ENCODE data around the gene CACNA2D3. TPM values are rescaled to one million over a fixed set of nuclear protein-coding genes. Genes with fewer than 3 reads are reported as not detected.

The CACNA2D3 gene
- total and polyA plus RNA-seq, 12 donors, result 0.26 to 13.7 (median 2.8) TPM; not detected in 1

GRCh38 chr3:54801977-54802376, 679.6 kb downstream of the CACNA2D3 start:
- H3K27me3 ChIP-seq, result no peaks in the 10 kb centered on the region
- no peak overlapping the region for H3K27ac ChIP-seq
- TF ChIP-seq POLR2A (IDR thresholded peaks at IDR 0.05), result no peak
- no peak for TF ChIP-seq CTCF (IDR thresholded peaks at IDR 0.05)
- H3K9me3 ChIP-seq (replicated peaks in 1 of 3), result no peaks in the 10 kb centered on the region
- H3K4me1 ChIP-seq (replicated peaks in 1 of 2), result no peaks in the 10 kb centered on the region
- H3K4me3 ChIP-seq, result no peak overlapping the region
- H3K36me3 ChIP-seq (replicated peaks in 1 of 2), result no peaks in the 10 kb centered on the region
- no peak for DNase-seq
- intact Hi-C loops (cut with DNase I), result no loop called here

GRCh38 chr3:54810401-54810800, 688.0 kb downstream of the CACNA2D3 start:
- H3K4me1 ChIP-seq (replicated peaks in 1 of 2), result no peaks in the 10 kb centered on the region
- no peaks in the 10 kb centered on the region for H3K36me3 ChIP-seq (replicated peaks in 1 of 2)
- H3K27ac ChIP-seq, result no peak overlapping the region
- H3K27me3 ChIP-seq, result no peaks in the 10 kb centered on the region
- intact Hi-C loops (cut with DNase I), result no loop called here
- 74 to 88% (median 77%) methylated on average over 3 of the region's 3 CpGs for WGBS, 4 donors
- TF ChIP-seq CTCF (IDR thresholded peaks at IDR 0.05), result no peak
- TF ChIP-seq POLR2A (IDR thresholded peaks at IDR 0.05), result no peak
- H3K4me3 ChIP-seq, result no peak overlapping the region
- no peak for DNase-seq
- no peaks in the 10 kb centered on the region for H3K9me3 ChIP-seq (replicated peaks in 1 of 3)

DNA sequence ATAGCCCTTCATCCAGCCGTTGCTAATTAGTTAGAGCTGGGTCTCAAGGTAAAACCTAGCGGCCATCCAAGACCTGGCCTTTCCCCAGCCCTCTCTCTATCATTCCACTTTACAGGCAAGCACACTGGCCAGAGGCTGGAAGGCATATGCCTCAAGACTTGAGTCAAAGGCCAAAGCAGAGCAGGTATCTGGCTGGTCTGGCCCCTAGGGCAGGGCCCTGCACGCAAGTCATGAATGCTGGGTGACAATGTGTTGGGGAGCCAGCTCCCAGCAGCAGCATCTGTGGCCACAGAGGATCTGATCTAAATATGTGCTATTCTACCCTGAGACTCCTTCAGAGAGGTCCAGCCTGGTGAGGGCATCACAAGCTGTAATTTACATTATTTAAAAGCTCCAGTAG, 691.9 kb downstream of the CACNA2D3 start:
- Histone ChIP-seq H3K9me3 (replicated peaks in 1 of 3) (no peaks in the 10 kb centered on the region), H3K4me3 (no peak overlapping the region), H3K27ac (no peak overlapping the region), H3K27me3 (no peaks in the 10 kb centered on the region), H3K36me3 (replicated peaks in 1 of 2) (no peaks in the 10 kb centered on the region), H3K4me1 (replicated peaks in 1 of 2) (no peaks in the 10 kb centered on the region)
- intact Hi-C loops (cut with DNase I), result no loop called here
- 93 to 100% (median 94%) methylated on average over 1 to 3 of the region's 3 CpGs for WGBS, 4 donors
- no peak for DNase-seq
- TF ChIP-seq CTCF (IDR thresholded peaks at IDR 0.05), result no peak
- no peak for TF ChIP-seq POLR2A (IDR thresholded peaks at IDR 0.05)

DNA sequence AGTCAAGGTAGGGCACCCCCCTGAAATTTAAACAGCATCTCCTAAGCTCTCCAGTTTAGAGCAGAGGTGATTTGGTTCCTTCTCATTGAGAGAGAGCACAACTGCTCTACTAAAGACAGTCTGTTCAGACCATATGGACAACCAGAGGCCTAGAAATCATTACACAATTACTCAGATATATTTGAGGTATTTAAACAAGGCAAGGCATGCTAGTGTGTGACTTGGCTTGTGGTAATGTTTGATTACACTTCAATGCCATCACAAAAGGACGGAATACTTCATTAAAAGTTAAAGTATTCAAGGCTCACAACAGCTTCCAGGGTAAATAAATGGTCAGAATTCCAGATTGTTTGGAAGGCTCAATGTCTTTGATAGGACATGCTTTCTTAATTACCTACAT, 695.3 kb downstream of the CACNA2D3 start:
- Histone ChIP-seq H3K4me3 (no peak overlapping the region), H3K27ac (no peak overlapping the region), H3K36me3 (replicated peaks in 1 of 2) (no peaks in the 10 kb centered on the region), H3K4me1 (replicated peaks in 1 of 2) (no peaks in the 10 kb centered on the region), H3K9me3 (replicated peaks in 1 of 3) (no peaks in the 10 kb centered on the region), H3K27me3 (no peaks in the 10 kb centered on the region)
- no peak for TF ChIP-seq POLR2A (IDR thresholded peaks at IDR 0.05)
- TF ChIP-seq CTCF (IDR thresholded peaks at IDR 0.05), result no peak
- WGBS, 4 donors, result 85 to 95% (median 88%) methylated on average over 1 of the region's 1 CpG
- no peak for DNase-seq
- intact Hi-C loops (cut with DNase I), result no loop called here
